GM13977 (cell line): ENCODE results near the gene CTNND2.

Source experiments
- DNase-seq: peaks from one replicate; pipeline ENCODE4 v3.0.0; 2012; ENCODE audit warnings: low spot score
- CTCF ChIP-seq: IDR thresholded peaks from 2 replicates; pipeline ENCODE4 v1.5.1; 2012; ENCODE audit warnings: mild to moderate bottlenecking, control low read depth; ENCODE audit not compliant: insufficient read depth; ENCODE audit errors: extremely low read depth, missing control alignments
- in situ Hi-C: fragments of 300-500 bp; cut with MboI; formaldehyde crosslinking; loops from one replicate; pipeline ENCODE4 v1.12.0; 2022; ENCODE audit warnings: low sequenced_read_pairs, low pct_unique_long_range_greater_than_20kb, mixed read lengths, inconsistent platforms; ENCODE audit not compliant: unreplicated experiment

The CTNND2 gene

GRCh38 chr5:11407556-11408145, 496.6 kb downstream of the CTNND2 start:
- in situ Hi-C loops, result no loop called here

GRCh38 chr5:11400316-11400715, 503.9 kb downstream of the CTNND2 start:
- DNase-seq, result no peak
- in situ Hi-C loops, result no loop called here
- no peak for TF ChIP-seq CTCF

More at GRCh38 chr5:11407556-11408145, 496.6 kb downstream of the CTNND2 start:
- TF ChIP-seq CTCF, result no peak
- no peak for DNase-seq

DNA sequence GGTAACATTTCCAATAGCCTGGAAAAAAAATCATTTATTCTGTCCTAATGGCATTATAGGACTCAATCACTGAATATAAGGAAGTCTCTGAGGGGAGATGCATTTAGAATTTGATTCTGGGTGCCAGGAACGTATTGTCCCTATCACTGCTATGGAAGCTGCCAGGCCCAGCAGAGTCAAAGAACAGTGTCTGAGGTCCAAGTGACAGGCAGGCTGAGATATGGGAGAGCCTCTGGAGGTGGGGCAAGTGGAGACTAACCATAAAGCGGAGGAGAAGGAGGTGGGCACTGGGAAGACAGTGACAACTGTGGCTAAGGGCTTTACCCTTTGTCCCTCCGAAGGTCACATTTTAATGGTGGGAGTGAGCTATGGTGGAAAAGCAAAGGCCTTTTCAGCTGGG, 505.5 kb downstream of the CTNND2 start:
- no peak for DNase-seq
- no peak for TF ChIP-seq CTCF
- in situ Hi-C loops, result no loop called here

GRCh38 chr5:11397549-11397948, 506.7 kb downstream of the CTNND2 start:
- in situ Hi-C loops, result no loop called here
- DNase-seq, result no peak
- TF ChIP-seq CTCF, result no peak

DNA sequence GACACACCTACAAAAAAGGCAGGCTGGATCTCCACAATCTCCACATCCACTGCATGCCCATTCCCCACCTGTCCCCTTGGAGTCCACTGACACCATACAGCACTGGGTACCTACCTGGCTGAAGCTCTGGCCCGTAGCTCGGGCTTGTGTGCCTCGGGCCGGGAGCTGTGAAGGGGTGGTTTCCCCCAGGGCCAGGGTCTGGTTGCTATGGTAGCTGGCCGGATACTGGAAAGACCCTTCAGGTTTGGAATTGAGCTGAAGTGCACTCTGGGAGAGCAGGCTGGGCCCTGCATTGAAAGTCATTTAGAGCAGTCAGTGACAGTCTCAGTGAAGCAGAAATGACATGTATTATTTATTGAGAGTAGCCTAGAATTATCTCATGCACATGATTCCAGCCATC, 507.3 kb downstream of the CTNND2 start:
- DNase-seq, result no peak
- TF ChIP-seq CTCF, result no peak
- in situ Hi-C loops, result no loop called here

DNA sequence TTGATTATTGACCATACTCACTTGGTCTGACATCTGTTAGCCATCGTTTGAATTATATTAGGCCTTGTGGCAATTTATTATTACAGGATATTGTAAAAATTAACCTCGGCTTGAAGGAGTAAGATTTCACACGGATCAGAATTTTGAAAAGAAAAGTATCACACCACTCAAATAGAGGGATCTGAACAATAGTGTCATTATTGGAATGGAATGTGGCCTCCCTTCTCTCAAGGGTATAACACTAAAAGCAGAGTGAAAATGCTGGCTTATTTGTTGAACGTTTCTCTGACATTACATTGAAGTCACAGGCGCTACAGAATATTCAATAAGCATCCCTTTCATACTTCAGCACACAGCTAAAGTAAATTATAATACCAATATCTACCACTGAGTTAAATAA, 509.3 kb downstream of the CTNND2 start:
- no peak for DNase-seq
- TF ChIP-seq CTCF, result no peak
- in situ Hi-C loops, result no loop called here
